ENCODE measurements around the gene ZNF625. TPM values are rescaled to one million over a fixed set of nuclear protein-coding genes. Genes with fewer than 3 reads are reported as not detected.

The ZNF625 gene
- 7.3 TPM for total RNA-seq

GRCh38 chr19:12156223-12157058 lies at the start of gene ZNF625:
ZNF625 (minus strand) TSS chr19:12156734; CDS start chr19:12156558, 176 bp downstream.
- Histone ChIP-seq H3K27me3 (ENCODE audit: control insufficient read depth in 3 of 3, insufficient read depth in 3 of 3, low read length in 3 of 3) (peaks cover 0 to 13% (median 8%) of the 10 kb centered on the region in 3 donors), H3K27ac (ENCODE audit: low read depth, low read length) (peak within 1 kb of the TSS; percentile 51), H3K4me3 (ENCODE audit: low read length in 3 of 3) (peak within 1 kb of the TSS; percentile 74 to 84 (median 81)), H3K9ac (ENCODE audit: low read depth in 1 of 3, low read length in 3 of 3) (peak within 1 kb of the TSS; percentile 57 to 80 (median 65)), H3K4me1 (ENCODE audit: control insufficient read depth in 3 of 3, insufficient read depth in 3 of 3, low read length in 3 of 3) (peaks cover 3 to 5% (median 4%) of the 10 kb centered on the region in 3 donors), H3K36me3 (ENCODE audit: control insufficient read depth in 3 of 3, insufficient read depth in 3 of 3, low read length in 3 of 3) (no peaks in the 10 kb centered on the region), H3K9me3 (ENCODE audit: control insufficient read depth in 3 of 3, low read length in 3 of 3) (no peaks in the 10 kb centered on the region)

- Histone ChIP-seq H3K4me1 (ENCODE audit: control insufficient read depth in 3 of 3, insufficient read depth in 3 of 3, low read length in 3 of 3) (no peaks in the 10 kb centered on the region), H3K9me3 (ENCODE audit: control insufficient read depth in 3 of 3, low read length in 3 of 3) (peaks cover 9 to 18% (median 15%) of the 10 kb centered on the region in 3 donors), H3K9ac (ENCODE audit: low read depth in 1 of 3, low read length in 3 of 3) (no peak overlapping the region), H3K4me3 (ENCODE audit: low read length in 3 of 3) (no peak overlapping the region), H3K27ac (ENCODE audit: low read depth, low read length) (no peak overlapping the region), H3K27me3 (ENCODE audit: control insufficient read depth in 3 of 3, insufficient read depth in 3 of 3, low read length in 3 of 3) (no peaks in the 10 kb centered on the region), H3K36me3 (ENCODE audit: control insufficient read depth in 3 of 3, insufficient read depth in 3 of 3, low read length in 3 of 3) (peaks cover 5 to 12% (median 6%) of the 10 kb centered on the region in 3 donors)
Measured at GRCh38 chr19:12205296-12205695, 48.8 kb upstream of the ZNF625 start.

GRCh38 chr19:12202250-12202649 lies 45.7 kb upstream of the ZNF625 start:
- H3K9me3 ChIP-seq (ENCODE audit: control insufficient read depth in 3 of 3, low read length in 3 of 3) = peaks cover 2 to 6% (median 4%) of the 10 kb centered on the region in 3 donors
- peaks cover 2 to 5% (median 2%) of the 10 kb centered on the region in 3 donors for H3K36me3 ChIP-seq (ENCODE audit: control insufficient read depth in 3 of 3, insufficient read depth in 3 of 3, low read length in 3 of 3)
- H3K27me3 ChIP-seq (ENCODE audit: control insufficient read depth in 3 of 3, insufficient read depth in 3 of 3, low read length in 3 of 3) = no peaks in the 10 kb centered on the region

GRCh38 chr19:12199757-12200419 lies 43.4 kb upstream of the ZNF625 start:
- no peak overlapping the region for H3K4me3 ChIP-seq (ENCODE audit: low read length in 3 of 3)
- peaks cover 0 to 3% (median 3%) of the 10 kb centered on the region in 3 donors for H3K9me3 ChIP-seq (ENCODE audit: control insufficient read depth in 3 of 3, low read length in 3 of 3)

More at GRCh38 chr19:12202250-12202649, 45.7 kb upstream of the ZNF625 start:
- Histone ChIP-seq H3K27ac (ENCODE audit: low read depth, low read length) (no peak overlapping the region), H3K4me3 (ENCODE audit: low read length in 3 of 3) (no peak overlapping the region), H3K9ac (ENCODE audit: low read depth in 1 of 3, low read length in 3 of 3) (no peak overlapping the region), H3K4me1 (ENCODE audit: control insufficient read depth in 3 of 3, insufficient read depth in 3 of 3, low read length in 3 of 3) (no peaks in the 10 kb centered on the region)

GRCh38 chr19:12198136-12198535 lies 41.6 kb upstream of the ZNF625 start:
- Histone ChIP-seq H3K4me3 (ENCODE audit: low read length in 3 of 3) (no peak overlapping the region), H3K9ac (ENCODE audit: low read depth in 1 of 3, low read length in 3 of 3) (no peak overlapping the region), H3K27me3 (ENCODE audit: control insufficient read depth in 3 of 3, insufficient read depth in 3 of 3, low read length in 3 of 3) (no peaks in the 10 kb centered on the region), H3K27ac (ENCODE audit: low read depth, low read length) (no peak overlapping the region), H3K36me3 (ENCODE audit: control insufficient read depth in 3 of 3, insufficient read depth in 3 of 3, low read length in 3 of 3) (no peaks in the 10 kb centered on the region), H3K9me3 (ENCODE audit: control insufficient read depth in 3 of 3, low read length in 3 of 3) (peaks cover 0 to 6% (median 3%) of the 10 kb centered on the region in 3 donors), H3K4me1 (ENCODE audit: control insufficient read depth in 3 of 3, insufficient read depth in 3 of 3, low read length in 3 of 3) (no peaks in the 10 kb centered on the region)

More at GRCh38 chr19:12199757-12200419, 43.4 kb upstream of the ZNF625 start:
- H3K36me3 ChIP-seq (ENCODE audit: control insufficient read depth in 3 of 3, insufficient read depth in 3 of 3, low read length in 3 of 3) = no peaks in the 10 kb centered on the region
- no peak overlapping the region for H3K9ac ChIP-seq (ENCODE audit: low read depth in 1 of 3, low read length in 3 of 3)
- no peaks in the 10 kb centered on the region for H3K4me1 ChIP-seq (ENCODE audit: control insufficient read depth in 3 of 3, insufficient read depth in 3 of 3, low read length in 3 of 3)
- no peaks in the 10 kb centered on the region for H3K27me3 ChIP-seq (ENCODE audit: control insufficient read depth in 3 of 3, insufficient read depth in 3 of 3, low read length in 3 of 3)
- no peak overlapping the region for H3K27ac ChIP-seq (ENCODE audit: low read depth, low read length)

- Histone ChIP-seq H3K9ac (ENCODE audit: low read depth in 1 of 3, low read length in 3 of 3) (peak overlapping the region; percentile 7 to 69 (median 23)), H3K9me3 (ENCODE audit: control insufficient read depth in 3 of 3, low read length in 3 of 3) (peaks cover 3 to 11% (median 3%) of the 10 kb centered on the region in 3 donors), H3K36me3 (ENCODE audit: control insufficient read depth in 3 of 3, insufficient read depth in 3 of 3, low read length in 3 of 3) (peaks cover 6 to 14% (median 13%) of the 10 kb centered on the region in 3 donors), H3K4me3 (ENCODE audit: low read length in 3 of 3) (peak overlapping the region; percentile 65 to 76 (median 70)), H3K4me1 (ENCODE audit: control insufficient read depth in 3 of 3, insufficient read depth in 3 of 3, low read length in 3 of 3) (no peaks in the 10 kb centered on the region), H3K27me3 (ENCODE audit: control insufficient read depth in 3 of 3, insufficient read depth in 3 of 3, low read length in 3 of 3) (no peaks in the 10 kb centered on the region), H3K27ac (ENCODE audit: low read depth, low read length) (no peak overlapping the region)
Measured at GRCh38 chr19:12194827-12195731, 38.5 kb upstream of the ZNF625 start.

GRCh38 chr19:12187625-12188024 lies 31.1 kb upstream of the ZNF625 start:
- Histone ChIP-seq H3K27ac (ENCODE audit: low read depth, low read length) (no peak overlapping the region), H3K4me1 (ENCODE audit: control insufficient read depth in 3 of 3, insufficient read depth in 3 of 3, low read length in 3 of 3) (no peaks in the 10 kb centered on the region), H3K27me3 (ENCODE audit: control insufficient read depth in 3 of 3, insufficient read depth in 3 of 3, low read length in 3 of 3) (no peaks in the 10 kb centered on the region), H3K9me3 (ENCODE audit: control insufficient read depth in 3 of 3, low read length in 3 of 3) (peaks cover 11 to 40% (median 26%) of the 10 kb centered on the region in 3 donors), H3K4me3 (ENCODE audit: low read length in 3 of 3) (peak overlapping the region in 1 of 3 donors; percentile 46), H3K9ac (ENCODE audit: low read depth in 1 of 3, low read length in 3 of 3) (no peak overlapping the region), H3K36me3 (ENCODE audit: control insufficient read depth in 3 of 3, insufficient read depth in 3 of 3, low read length in 3 of 3) (peaks cover 39 to 62% (median 59%) of the 10 kb centered on the region in 3 donors)

- no peaks in the 10 kb centered on the region for H3K27me3 ChIP-seq (ENCODE audit: control insufficient read depth in 3 of 3, insufficient read depth in 3 of 3, low read length in 3 of 3)
- H3K4me1 ChIP-seq (ENCODE audit: control insufficient read depth in 3 of 3, insufficient read depth in 3 of 3, low read length in 3 of 3) = no peaks in the 10 kb centered on the region
- H3K9me3 ChIP-seq (ENCODE audit: control insufficient read depth in 3 of 3, low read length in 3 of 3) = peaks cover 0 to 11% (median 0%) of the 10 kb centered on the region in 3 donors
- H3K27ac ChIP-seq (ENCODE audit: low read depth, low read length) = no peak overlapping the region
- H3K9ac ChIP-seq (ENCODE audit: low read depth in 1 of 3, low read length in 3 of 3) = no peak overlapping the region
- H3K36me3 ChIP-seq (ENCODE audit: control insufficient read depth in 3 of 3, insufficient read depth in 3 of 3, low read length in 3 of 3) = peaks cover 2 to 19% (median 9%) of the 10 kb centered on the region in 3 donors
- no peak overlapping the region for H3K4me3 ChIP-seq (ENCODE audit: low read length in 3 of 3)
Measured at GRCh38 chr19:12180377-12180776, 23.8 kb upstream of the ZNF625 start.

- H3K9me3 ChIP-seq (ENCODE audit: control insufficient read depth in 3 of 3, low read length in 3 of 3) = no peaks in the 10 kb centered on the region
- H3K9ac ChIP-seq (ENCODE audit: low read depth in 1 of 3, low read length in 3 of 3) = no peak overlapping the region
- H3K4me3 ChIP-seq (ENCODE audit: low read length in 3 of 3) = no peak overlapping the region
- peaks cover 0 to 9% (median 4%) of the 10 kb centered on the region in 3 donors for H3K36me3 ChIP-seq (ENCODE audit: control insufficient read depth in 3 of 3, insufficient read depth in 3 of 3, low read length in 3 of 3)
- H3K27me3 ChIP-seq (ENCODE audit: control insufficient read depth in 3 of 3, insufficient read depth in 3 of 3, low read length in 3 of 3) = no peaks in the 10 kb centered on the region
- H3K4me1 ChIP-seq (ENCODE audit: control insufficient read depth in 3 of 3, insufficient read depth in 3 of 3, low read length in 3 of 3) = peaks cover 8 to 19% (median 9%) of the 10 kb centered on the region in 3 donors
- H3K27ac ChIP-seq (ENCODE audit: low read depth, low read length) = no peak overlapping the region
Measured at GRCh38 chr19:12166626-12167025, 10.1 kb upstream of the ZNF625 start.

Measured in skeletal muscle tissue (tissue), 4 donors.